Jurkat, Clone E6-1 (cell line): ENCODE data around the gene LRP1B.
"Not testable (repeated sequence)": the region's sequence is repeated elsewhere in the genome, so short reads cannot be mapped to it uniquely, and the experiment has no call there.

Experiments used
- DNase-seq: peaks from one replicate; pipeline ENCODE4 v3.0.0-alpha.2; 2011; ENCODE audit warnings: low read depth, low spot score
- H3K4me3 ChIP-seq: 2 replicates; pipeline ENCODE4 v1.5.1; 2011; ENCODE audit warnings: mild to moderate bottlenecking, low read length, control low read depth, moderate library complexity

Gene LRP1B

GRCh38 chr2:140567734-140568133, 1563.1 kb downstream of the LRP1B start:
- no peak for DNase-seq
- H3K4me3 ChIP-seq = no peak overlapping the region

- no peak overlapping the region for H3K4me3 ChIP-seq
- no peak for DNase-seq
These were observed 1565.1 kb downstream of the LRP1B start for GRCh38 chr2:140565756-140566155.

- DNase-seq = no peak
- no peak overlapping the region for H3K4me3 ChIP-seq
These were observed 1575.1 kb downstream of the LRP1B start for GRCh38 chr2:140555701-140556100.

- no peak overlapping the region for H3K4me3 ChIP-seq
- no peak for DNase-seq
These were observed 1578.2 kb downstream of the LRP1B start for GRCh38 chr2:140552634-140553033.

- DNase-seq = no peak
- no peak overlapping the region for H3K4me3 ChIP-seq
These were observed 1579.5 kb downstream of the LRP1B start for GRCh38 chr2:140551287-140551686.

GRCh38 chr2:140550821-140551220, 1580.0 kb downstream of the LRP1B start:
- H3K4me3 ChIP-seq = no peak overlapping the region
- DNase-seq = no peak

GRCh38 chr2:140544769-140545168, 1586.0 kb downstream of the LRP1B start:
- DNase-seq, H3K4me3 ChIP-seq: not testable (repeated sequence)

- no peak overlapping the region for H3K4me3 ChIP-seq
- no peak for DNase-seq
These were observed 1588.2 kb downstream of the LRP1B start for GRCh38 chr2:140542627-140543026.

GRCh38 chr2:140539242-140539875, 1591.5 kb downstream of the LRP1B start:
- no peak for DNase-seq
- H3K4me3 ChIP-seq = no peak overlapping the region

GRCh38 chr2:140529706-140530105, 1601.1 kb downstream of the LRP1B start:
- no peak overlapping the region for H3K4me3 ChIP-seq
- DNase-seq = no peak

GRCh38 chr2:140528982-140529381, 1601.8 kb downstream of the LRP1B start:
- no peak for DNase-seq
- H3K4me3 ChIP-seq = no peak overlapping the region

- DNase-seq = no peak
- no peak overlapping the region for H3K4me3 ChIP-seq
These were observed 1604.2 kb downstream of the LRP1B start for GRCh38 chr2:140526575-140526974.

- no peak for DNase-seq
- H3K4me3 ChIP-seq = no peak overlapping the region
These were observed 1618.7 kb downstream of the LRP1B start for GRCh38 chr2:140512106-140512505.

- H3K4me3 ChIP-seq = no peak overlapping the region
- no peak for DNase-seq
These were observed 1621.1 kb downstream of the LRP1B start for GRCh38 chr2:140509765-140510164.

GRCh38 chr2:140508756-140509155, 1622.1 kb downstream of the LRP1B start:
- DNase-seq = no peak

GRCh38 chr2:140506606-140507005, 1624.2 kb downstream of the LRP1B start:
- no peak overlapping the region for H3K4me3 ChIP-seq
- no peak for DNase-seq

More at GRCh38 chr2:140508756-140509155, 1622.1 kb downstream of the LRP1B start:
- no peak overlapping the region for H3K4me3 ChIP-seq

GRCh38 chr2:140504601-140505000, 1626.2 kb downstream of the LRP1B start:
- no peak for DNase-seq
- H3K4me3 ChIP-seq = no peak overlapping the region

- no peak for DNase-seq
- H3K4me3 ChIP-seq = no peak overlapping the region
These were observed 1627.7 kb downstream of the LRP1B start for GRCh38 chr2:140502951-140503630.

- no peak for DNase-seq
- no peak overlapping the region for H3K4me3 ChIP-seq
These were observed 1632.5 kb downstream of the LRP1B start for GRCh38 chr2:140498360-140498759.

GRCh38 chr2:140496714-140497113, 1634.1 kb downstream of the LRP1B start:
- DNase-seq = no peak
- no peak overlapping the region for H3K4me3 ChIP-seq

- no peak for DNase-seq
- no peak overlapping the region for H3K4me3 ChIP-seq
These were observed 1638.9 kb downstream of the LRP1B start for GRCh38 chr2:140491876-140492275.
